H1 (cell line): ENCODE data around the gene USP7. TPM values are rescaled to one million over a fixed set of nuclear protein-coding genes. Genes with fewer than 3 reads are reported as not detected.

ENCODE experiments used
- BCL11A ChIP-seq, 2 experiments: IDR thresholded peaks; one replicate each; pipeline ENCODE4 v1.6.1; 2011; ENCODE audit warnings: low read depth in 2 of 2, low read length in 2 of 2, mild to moderate bottlenecking in 2 of 2
- CBX5 ChIP-seq: fragments of 300-800, 300-1000 bp; sonication (generic); IDR thresholded peaks from 2 replicates; pipeline ENCODE4 v1.7.1; 2016; ENCODE audit warnings: antibody characterized with exemption, low read length, low read depth
- CREB1 ChIP-seq: IDR thresholded peaks from 2 replicates; pipeline ENCODE4 v1.6.1; 2012; ENCODE audit warnings: inconsistent platforms
- HDAC2 ChIP-seq, 2 experiments: fragments of 300-600 bp in 1 of 2; sonication (generic) in 1 of 2; IDR thresholded peaks; 2 replicates each; pipeline ENCODE4 v1.6.1; 2011 to 2012; ENCODE audit warnings: low read depth in 2 of 2, low read length in 2 of 2, mild to moderate bottlenecking in 2 of 2, moderate library complexity in 2 of 2, borderline replicate concordance in 1 of 2, inconsistent platforms in 1 of 2
- JUND ChIP-seq: IDR thresholded peaks from 2 replicates; pipeline ENCODE4 v1.6.1; 2011; ENCODE audit warnings: mild to moderate bottlenecking, improper control_type of control experiment, low read length
- KDM4A ChIP-seq: IDR thresholded peaks from one replicate; pipeline ENCODE4 v1.7.1; 2012; ENCODE audit warnings: low read depth, mild to moderate bottlenecking, moderate library complexity, low read length, inconsistent platforms; ENCODE audit not compliant: severe bottlenecking
- PHF8 ChIP-seq: fragments of 200-600 bp; sonication (generic); conservative IDR thresholded peaks from 2 replicates; pipeline ENCODE4 v1.7.1; 2012; ENCODE audit warnings: low read depth, mild to moderate bottlenecking, inconsistent platforms, low read length, moderate library complexity
- RAD21 ChIP-seq, 2 experiments: IDR thresholded peaks in 1 of 2; conservative IDR thresholded peaks in 1 of 2; 2 replicates each; pipeline ENCODE4 v1.6.1; 2011; ENCODE audit warnings: low read depth in 2 of 2, low read length in 2 of 2, improper control_type of control experiment in 1 of 2, inconsistent platforms in 1 of 2, mild to moderate bottlenecking in 1 of 2, moderate library complexity in 1 of 2
- SP2 ChIP-seq: IDR thresholded peaks from 2 replicates; pipeline ENCODE4 v1.6.1; 2012; ENCODE audit warnings: mild to moderate bottlenecking, low read length, inconsistent platforms
- SP4 ChIP-seq: IDR thresholded peaks from 2 replicates; pipeline ENCODE4 v1.6.1; 2012; ENCODE audit warnings: low read length, inconsistent platforms
- TAF1 ChIP-seq: IDR thresholded peaks from 2 replicates; pipeline ENCODE4 v1.6.1; 2011; ENCODE audit warnings: mild to moderate bottlenecking, low read depth, low read length
- TAF7 ChIP-seq: optimal IDR thresholded peaks from 2 replicates; pipeline ENCODE3; 2011; ENCODE audit warnings: low read depth, mild to moderate bottlenecking, inconsistent platforms, low read length, moderate library complexity, borderline replicate concordance
- YY1 ChIP-seq: IDR thresholded peaks from 2 replicates; pipeline ENCODE4 v1.6.1; 2011; ENCODE audit warnings: low read depth, mild to moderate bottlenecking, low read length
- polyA plus RNA-seq, 7 experiments: library from polyadenylated mRNA; depleted of rRNA in 3 of 7; stranded (reverse) in 5 of 7; unstranded in 2 of 7; fragments of >200 nt in 5 of 7; fragments of 200-250 nt in 2 of 7; gene quantifications; 1 replicate in 5 of 7; 2 replicates in 1 of 7; 4 replicates in 1 of 7; pipeline versions ENCODE4 v1.2.1 to v1.2.3, GENCODE V29; 2011 to 2013; ENCODE audit warnings: missing spikeins in 2 of 7, mixed read lengths in 2 of 7
- total RNA-seq: library from RNA; stranded (reverse); fragmentation: NEBNext Ultra II Directional; extraction: Animal tissue kit (Norgen Biotek cat#: 25700); gene quantifications from 2 replicates; pipeline ENCODE4 v1.2.1, GENCODE V29; 2021

The USP7 gene
- total and polyA plus RNA-seq, 2 of the 8 experiments (the other 6 are each of a cell fraction or from before 2014, with no cell fraction given): 21.3 to 211 TPM

DNA sequence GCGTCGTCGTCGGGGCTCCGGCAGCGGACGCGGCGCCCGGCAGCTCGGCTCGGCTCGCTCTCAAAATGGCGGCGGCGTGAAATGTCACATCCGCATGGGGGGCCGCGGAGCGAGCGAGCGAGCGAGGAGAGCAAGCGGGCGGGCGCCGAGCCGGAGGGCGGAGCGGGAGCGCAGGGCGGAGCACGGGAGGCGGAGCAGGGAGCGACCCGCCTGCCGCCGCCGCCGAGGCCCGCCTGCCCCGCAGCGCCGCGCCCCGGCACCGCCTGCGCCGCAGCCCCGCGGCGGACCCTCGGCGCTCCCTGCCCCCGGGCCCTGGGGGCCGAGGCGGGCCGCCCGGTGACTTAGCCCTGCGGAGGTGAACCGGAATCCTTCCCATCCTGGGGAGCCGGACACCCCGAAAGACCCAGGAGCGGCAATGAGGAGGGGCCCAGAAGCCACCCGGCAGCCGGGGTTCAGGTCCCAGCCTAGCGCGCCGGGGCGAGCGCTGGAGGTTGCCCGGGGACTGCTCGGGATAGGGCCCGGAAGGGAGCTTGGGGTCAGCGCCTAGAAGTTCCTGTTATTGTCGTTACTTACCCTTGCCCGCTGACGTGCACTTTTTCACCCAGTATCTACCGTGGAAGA, at the start of gene USP7 (continued):
- TF ChIP-seq TAF7 (peak; percentile 23), YY1 (peak; percentile 90), CREB1 (no peak), TAF1 (peak; percentile 71), BCL11A (IDR thresholded peaks at IDR 0.05; ENCODE audit: low read depth in 2 of 2, low read length in 2 of 2) (no peak), HDAC2 (IDR thresholded peaks at IDR 0.05; ENCODE audit: borderline replicate concordance in 1 of 2, low read depth in 2 of 2, low read length in 2 of 2) (no peak), SP2 (no peak), RAD21 (IDR thresholded peaks at IDR 0.05 in 1 of 2, conservative IDR thresholded peaks at IDR 0.05 in 1 of 2; ENCODE audit: low read depth in 2 of 2, low read length in 2 of 2) (no peak), PHF8 (peak; percentile 44), CBX5 (no peak), KDM4A (peak; percentile 31), JUND (no peak), SP4 (no peak)
